HG02642 (cell line): Measurements from ENCODE around the gene AGXT.
"Not testable (repeated sequence)": the region's sequence is repeated elsewhere in the genome, so short reads cannot be mapped to it uniquely, and the experiment has no call there.

Experiments used
- ATAC-seq: cut with Tn5 transposase; IDR thresholded peaks from one replicate; pipeline ENCODE4 v1.9.1; 2021; ENCODE audit warnings: mild to moderate bottlenecking; ENCODE audit not compliant: unreplicated experiment, poor library complexity

AGXT gene

GRCh38 chr2:240839152-240840143 is 29.2 kb upstream of the AGXT start:
- ATAC-seq, result no peak

GRCh38 chr2:240840435-240841060 is 28.1 kb upstream of the AGXT start:
- no peak for ATAC-seq

DNA sequence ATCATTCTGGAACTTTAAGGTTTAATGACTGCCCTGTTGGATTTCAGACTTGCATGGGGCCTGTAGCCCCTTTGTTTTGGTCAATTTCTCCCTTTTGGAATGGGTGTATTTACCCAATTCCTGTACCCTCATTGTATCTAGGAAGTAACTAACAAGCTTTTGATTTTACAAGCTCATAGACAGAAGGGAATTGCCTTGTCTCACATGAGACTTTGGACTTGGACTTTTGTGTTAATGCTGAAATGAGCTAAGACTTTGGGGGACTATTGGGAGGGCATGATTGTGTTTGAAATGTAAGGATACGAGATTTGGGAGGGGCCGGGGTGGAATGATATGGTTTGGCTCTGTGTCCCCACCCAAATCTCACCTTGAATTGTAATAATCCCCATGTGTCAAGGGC is 22.3 kb upstream of the AGXT start:
- not testable (repeated sequence) for ATAC-seq

DNA sequence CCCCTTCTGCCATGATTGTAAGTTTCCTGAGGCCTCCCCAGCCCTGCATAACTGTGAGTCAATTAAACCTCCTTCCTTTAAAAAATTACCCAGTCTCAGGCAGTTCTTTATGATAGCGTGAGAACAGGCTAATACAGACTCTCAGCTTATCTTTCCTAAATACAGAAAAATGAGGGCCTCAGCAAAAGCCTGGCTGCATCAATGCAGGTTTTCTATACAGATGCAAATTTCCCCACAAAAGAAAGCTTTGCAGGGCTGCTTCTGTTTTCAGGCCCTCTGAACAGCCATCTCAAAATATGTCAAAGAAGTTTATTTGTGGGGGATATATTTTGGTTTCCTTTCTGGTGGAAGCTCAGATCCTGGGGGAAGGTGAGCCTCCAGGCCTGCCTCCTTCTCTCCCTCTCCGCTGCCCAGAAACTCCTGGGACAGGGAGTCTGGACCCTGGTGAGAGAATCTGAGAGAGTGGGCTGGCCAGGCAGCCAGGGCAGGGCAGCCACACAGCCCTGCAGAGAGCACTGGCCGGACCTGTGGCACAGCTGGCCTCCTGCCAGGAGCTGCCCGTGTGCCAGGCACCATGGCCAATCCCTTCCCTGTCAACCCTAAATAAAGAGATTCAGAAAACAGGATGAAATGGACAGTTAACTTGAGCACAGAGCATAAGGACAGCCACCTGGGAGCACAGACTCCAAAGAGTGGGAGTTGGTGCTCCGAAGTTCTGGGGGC is 21.6 kb upstream of the AGXT start:
- ATAC-seq, result no peak

GRCh38 chr2:240847817-240848216 is 20.8 kb upstream of the AGXT start:
- ATAC-seq, result no peak

- ATAC-seq, result no peak
Measured at GRCh38 chr2:240848900-240849680, 19.5 kb upstream of the AGXT start.

- ATAC-seq, result no peak
Measured at GRCh38 chr2:240850026-240850425, 18.6 kb upstream of the AGXT start.

- ATAC-seq, result no peak
Measured at GRCh38 chr2:240850756-240851077, 17.9 kb upstream of the AGXT start.

GRCh38 chr2:240851078-240851991 is 17.3 kb upstream of the AGXT start:
- peak; percentile 55 for ATAC-seq

GRCh38 chr2:240852671-240853314 is 15.8 kb upstream of the AGXT start:
- no peak for ATAC-seq

- ATAC-seq, result no peak
Measured at GRCh38 chr2:240855670-240856069, 13.0 kb upstream of the AGXT start.

GRCh38 chr2:240856151-240856980 is 12.3 kb upstream of the AGXT start:
- no peak for ATAC-seq

DNA sequence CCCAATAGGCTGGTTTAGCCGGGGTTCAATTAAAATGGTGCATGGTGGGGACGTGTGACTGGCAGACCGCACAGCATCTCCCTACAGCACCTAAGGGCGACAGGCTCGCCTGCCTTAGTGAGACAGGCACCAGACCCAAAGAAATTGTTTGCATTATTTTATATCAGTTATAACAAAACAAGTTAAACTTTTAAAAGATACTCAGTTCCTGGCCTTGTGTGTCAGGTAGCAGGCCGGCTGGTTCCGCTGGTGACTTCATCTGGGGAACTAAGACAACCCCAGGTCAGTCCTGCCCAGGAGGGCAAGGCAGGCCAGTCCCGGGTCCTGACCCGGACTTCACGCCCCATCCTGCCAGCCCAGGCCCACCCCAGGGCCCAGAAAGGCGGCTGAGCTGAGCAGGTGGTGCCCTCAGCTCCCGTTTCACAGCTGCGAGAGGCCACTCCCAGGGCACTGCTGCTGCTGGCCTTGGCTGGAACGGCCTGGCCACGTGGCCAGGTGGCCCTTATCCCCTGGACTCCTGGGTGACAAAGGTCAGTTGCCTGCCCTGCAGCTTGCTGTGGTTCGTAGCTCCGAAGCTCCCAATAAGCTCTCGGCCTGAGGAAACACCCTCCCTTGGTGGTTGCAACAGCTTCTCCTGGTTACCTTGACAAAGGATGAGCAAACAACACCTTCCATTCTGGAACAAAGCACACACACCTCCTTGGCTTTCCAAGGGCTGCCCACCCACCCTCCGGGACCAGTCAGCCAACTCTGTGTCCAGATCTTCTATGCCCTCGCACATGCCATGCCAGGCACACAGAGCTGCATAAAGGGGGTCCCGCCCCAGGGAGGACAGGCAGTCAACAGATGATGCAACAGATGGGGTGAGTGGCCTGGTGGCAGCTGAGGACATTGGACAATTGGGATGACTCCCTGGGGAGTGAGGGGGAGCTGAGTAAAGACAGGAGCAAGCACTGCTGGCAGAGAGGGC is 11.3 kb upstream of the AGXT start:
- no peak for ATAC-seq

DNA sequence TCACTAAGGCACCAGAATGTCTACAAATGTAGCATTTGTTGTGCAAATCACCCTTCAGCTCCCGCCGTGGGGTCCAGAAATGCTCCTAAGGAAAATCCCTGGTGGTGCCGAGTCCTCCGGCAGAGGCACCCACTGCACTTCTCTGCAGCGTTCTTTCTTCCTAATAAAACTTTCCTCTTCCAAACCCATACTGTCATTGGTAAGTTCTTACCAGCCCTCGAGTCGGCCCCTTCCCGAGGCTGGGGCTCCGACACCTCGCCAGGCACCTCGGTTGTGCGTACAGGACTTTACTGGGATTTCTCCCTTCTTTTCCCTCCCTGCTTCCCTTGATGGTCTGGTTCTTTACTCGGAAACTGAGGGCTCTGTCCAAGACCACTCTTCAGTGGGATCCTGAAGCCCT is 10.3 kb upstream of the AGXT start:
- no peak for ATAC-seq

GRCh38 chr2:240858871-240859270 is 9.8 kb upstream of the AGXT start:
- ATAC-seq, result no peak

DNA sequence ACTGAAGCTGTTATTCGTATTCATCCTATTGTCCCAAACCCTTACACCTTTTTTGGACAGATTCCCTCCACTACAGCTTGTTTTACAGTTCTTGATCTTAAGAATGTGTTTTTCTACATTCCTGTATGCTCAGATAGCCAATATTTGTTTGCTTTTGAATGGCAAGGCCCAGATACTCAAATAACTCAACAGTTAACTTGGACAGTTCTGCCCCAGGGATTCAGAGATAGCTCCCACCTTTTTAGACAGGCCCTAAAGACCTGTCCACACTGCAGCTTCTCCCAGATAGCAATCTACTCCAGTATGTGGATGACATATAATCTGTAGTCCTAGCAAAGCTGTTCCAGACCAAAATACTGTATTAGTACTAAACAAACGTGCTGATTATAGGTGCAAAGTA is 7.1 kb upstream of the AGXT start:
- no peak for ATAC-seq

DNA sequence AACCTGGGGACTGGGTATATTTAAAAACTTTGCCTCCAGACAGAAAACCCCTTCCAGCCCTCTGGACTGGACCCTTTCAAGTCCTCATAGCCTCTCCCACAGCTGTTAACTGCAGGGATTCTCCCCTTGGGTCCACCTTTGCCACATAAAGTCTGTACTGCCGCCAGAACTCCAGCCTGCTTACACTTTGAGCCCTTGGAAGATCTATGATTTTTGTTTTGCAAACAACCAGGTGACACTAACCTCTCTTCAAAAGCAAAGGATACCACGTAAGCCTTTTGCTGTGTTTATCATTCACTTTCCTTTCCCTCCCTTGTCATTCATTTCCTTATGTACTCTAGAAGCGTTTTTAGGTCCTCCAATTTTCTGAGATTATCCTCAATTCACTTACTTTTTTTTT is 4.1 kb upstream of the AGXT start:
- ATAC-seq, result no peak
